ENCODE results near the gene RCAN1.

Gene RCAN1

DNA sequence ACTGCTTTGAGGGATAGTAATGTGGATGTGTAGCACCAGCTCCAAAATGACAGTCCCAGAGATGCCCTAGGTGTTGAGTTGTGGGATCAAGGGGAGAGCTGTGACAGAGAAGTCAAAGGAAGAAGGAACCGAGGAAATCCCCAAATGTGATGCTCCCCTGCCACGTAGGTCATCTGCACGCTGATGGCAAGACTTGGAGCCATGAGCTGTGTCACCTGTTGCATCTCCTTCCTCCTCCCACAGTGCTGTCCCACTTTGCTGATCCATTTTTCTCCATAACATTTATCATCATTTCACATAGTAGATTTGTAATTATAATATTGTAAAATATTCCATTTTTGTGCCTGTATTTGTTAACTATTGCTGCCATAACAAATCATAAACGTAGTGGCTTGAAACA is 17.6 kb upstream of the RCAN1 start:
- H3K4me3 ChIP-seq (ENCODE audit: low read depth, low read length): no peak overlapping the region
- DNase-seq: no peak
- H3K27me3 ChIP-seq (ENCODE audit: insufficient read depth, low read depth, severe bottlenecking): peaks cover 44% of the 10 kb centered on the region
- TF ChIP-seq, protein P1, sequence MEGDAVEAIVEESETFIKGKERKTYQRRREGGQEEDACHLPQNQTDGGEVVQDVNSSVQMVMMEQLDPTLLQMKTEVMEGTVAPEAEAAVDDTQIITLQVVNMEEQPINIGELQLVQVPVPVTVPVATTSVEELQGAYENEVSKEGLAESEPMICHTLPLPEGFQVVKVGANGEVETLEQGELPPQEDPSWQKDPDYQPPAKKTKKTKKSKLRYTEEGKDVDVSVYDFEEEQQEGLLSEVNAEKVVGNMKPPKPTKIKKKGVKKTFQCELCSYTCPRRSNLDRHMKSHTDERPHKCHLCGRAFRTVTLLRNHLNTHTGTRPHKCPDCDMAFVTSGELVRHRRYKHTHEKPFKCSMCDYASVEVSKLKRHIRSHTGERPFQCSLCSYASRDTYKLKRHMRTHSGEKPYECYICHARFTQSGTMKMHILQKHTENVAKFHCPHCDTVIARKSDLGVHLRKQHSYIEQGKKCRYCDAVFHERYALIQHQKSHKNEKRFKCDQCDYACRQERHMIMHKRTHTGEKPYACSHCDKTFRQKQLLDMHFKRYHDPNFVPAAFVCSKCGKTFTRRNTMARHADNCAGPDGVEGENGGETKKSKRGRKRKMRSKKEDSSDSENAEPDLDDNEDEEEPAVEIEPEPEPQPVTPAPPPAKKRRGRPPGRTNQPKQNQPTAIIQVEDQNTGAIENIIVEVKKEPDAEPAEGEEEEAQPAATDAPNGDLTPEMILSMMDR (IDR thresholded peaks at IDR 0.05; ENCODE audit: low read depth, low read length): no peak
- peaks cover 4% of the 10 kb centered on the region for H3K9me3 ChIP-seq (ENCODE audit: severe bottlenecking)
- H3K27ac ChIP-seq: no peak overlapping the region
- no peaks in the 10 kb centered on the region for H3K36me3 ChIP-seq

DNA sequence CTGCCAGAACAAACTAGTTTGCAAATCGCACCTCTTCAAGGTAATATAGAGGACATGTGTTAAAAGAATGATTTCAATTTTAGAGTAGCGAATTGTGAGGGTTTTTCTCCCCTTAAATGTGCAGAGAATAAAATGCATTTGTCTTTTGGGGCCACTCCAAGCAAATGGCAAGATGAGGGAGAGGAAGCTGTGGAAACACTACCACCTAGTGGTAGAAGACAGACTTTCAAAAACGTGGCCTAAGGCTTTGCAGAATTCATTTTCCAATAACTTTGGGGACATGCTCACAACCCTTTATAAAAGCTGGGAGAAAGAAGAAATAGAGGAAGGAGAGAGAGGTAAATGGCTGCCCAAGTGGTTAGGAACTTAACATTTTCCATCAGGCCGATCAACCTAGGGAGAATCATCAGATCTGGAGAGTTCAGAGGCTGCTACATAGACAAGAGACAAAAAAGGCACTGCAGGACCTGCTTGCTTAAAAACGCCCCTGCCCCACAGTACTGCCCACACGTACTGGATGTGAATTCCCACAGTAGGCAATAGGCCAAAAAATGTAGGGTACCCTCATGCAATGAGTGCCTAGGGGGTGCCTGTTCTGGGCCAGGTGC is 15.7 kb upstream of the RCAN1 start:
- H3K9me3 ChIP-seq (ENCODE audit: severe bottlenecking): peaks cover 2% of the 10 kb centered on the region
- peaks cover 26% of the 10 kb centered on the region for H3K27me3 ChIP-seq (ENCODE audit: insufficient read depth, low read depth, severe bottlenecking)
- H3K27ac ChIP-seq: no peak overlapping the region
- H3K36me3 ChIP-seq: no peaks in the 10 kb centered on the region
- TF ChIP-seq, protein P1 (IDR thresholded peaks at IDR 0.05; ENCODE audit: low read depth, low read length): peak; percentile 78
- peak; percentile 35 for DNase-seq
- no peak overlapping the region for H3K4me3 ChIP-seq (ENCODE audit: low read depth, low read length)

DNA sequence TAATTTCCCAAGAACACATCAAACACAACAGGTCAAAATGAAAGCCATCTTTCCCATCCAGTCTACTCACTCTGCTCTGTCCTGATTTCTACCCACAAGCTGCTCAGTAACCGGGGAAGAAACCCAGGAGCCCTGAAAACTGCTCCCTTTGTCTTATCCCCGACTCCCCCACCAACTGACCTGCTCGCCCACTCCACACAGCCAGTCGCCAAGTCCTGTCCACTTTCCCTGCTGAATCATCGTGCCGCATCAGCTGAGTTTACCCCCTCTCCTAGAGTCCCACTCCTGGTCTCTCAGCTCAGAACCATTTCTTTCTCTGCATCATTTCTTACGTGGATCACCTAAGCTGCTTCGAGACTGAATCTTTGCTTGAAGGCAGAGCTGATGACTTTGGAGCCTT is 11.2 kb upstream of the RCAN1 start:
- no peak for DNase-seq
- H3K9me3 ChIP-seq (ENCODE audit: severe bottlenecking): peaks cover 2% of the 10 kb centered on the region
- TF ChIP-seq, protein P1 (IDR thresholded peaks at IDR 0.05; ENCODE audit: low read depth, low read length): no peak
- no peak overlapping the region for H3K4me3 ChIP-seq (ENCODE audit: low read depth, low read length)
- no peaks in the 10 kb centered on the region for H3K27me3 ChIP-seq (ENCODE audit: insufficient read depth, low read depth, severe bottlenecking)
- no peaks in the 10 kb centered on the region for H3K36me3 ChIP-seq
- H3K27ac ChIP-seq: no peak overlapping the region

DNA sequence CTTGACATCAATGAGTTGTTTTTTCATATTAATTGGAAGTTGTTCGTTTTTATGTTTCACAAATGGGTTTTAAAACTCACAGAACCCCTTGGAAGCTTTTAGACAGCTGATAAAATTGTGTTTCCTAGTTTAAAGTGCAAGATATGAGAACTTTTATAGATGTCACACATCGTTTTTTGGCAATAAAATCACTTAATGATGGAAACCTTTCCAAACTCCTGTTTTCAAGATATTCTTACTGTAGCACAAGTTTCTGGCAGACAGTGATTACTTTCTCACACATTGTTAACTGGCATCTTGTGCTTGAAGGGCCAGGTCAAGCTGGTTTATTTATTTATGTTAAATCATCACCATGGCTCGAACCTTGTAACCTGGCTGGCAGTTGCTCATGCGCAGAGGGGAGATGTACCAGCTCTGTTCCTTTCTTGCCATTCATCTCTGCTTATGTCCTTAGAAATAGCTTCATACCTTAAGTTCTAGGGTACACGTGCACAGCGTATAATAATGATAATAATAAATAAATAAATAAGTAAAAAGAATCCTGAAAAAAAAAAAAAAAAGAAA is 10.2 kb upstream of the RCAN1 start:
- Histone ChIP-seq H3K9me3 (ENCODE audit: severe bottlenecking) (peaks cover 2% of the 10 kb centered on the region), H3K27ac (no peak overlapping the region), H3K4me3 (ENCODE audit: low read depth, low read length) (no peak overlapping the region), H3K27me3 (ENCODE audit: insufficient read depth, low read depth, severe bottlenecking) (no peaks in the 10 kb centered on the region), H3K36me3 (no peaks in the 10 kb centered on the region)
- TF ChIP-seq, protein P1 (IDR thresholded peaks at IDR 0.05; ENCODE audit: low read depth, low read length): no peak
- no peak for DNase-seq

DNA sequence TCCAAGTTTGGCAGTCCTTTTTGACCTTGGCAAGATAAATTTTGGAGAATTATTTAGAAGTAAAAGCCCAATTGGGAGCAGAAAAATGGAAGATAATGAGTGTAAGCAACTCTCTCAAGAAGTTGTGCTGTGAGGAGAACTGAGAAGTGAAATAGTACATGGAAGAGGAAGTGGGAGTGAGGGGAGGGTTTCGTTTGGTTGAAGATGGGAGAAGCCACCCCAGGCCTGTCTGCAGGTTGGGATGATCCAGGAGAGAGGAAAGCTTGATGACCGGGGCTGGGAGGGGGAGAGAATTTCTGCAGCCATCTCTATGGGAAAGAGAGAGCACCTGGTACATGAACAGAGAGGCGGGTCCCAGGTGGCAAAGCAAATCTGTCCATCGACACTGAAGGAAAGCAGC is 8.6 kb upstream of the RCAN1 start:
- Histone ChIP-seq H3K4me3 (ENCODE audit: low read depth, low read length) (no peak overlapping the region), H3K27ac (no peak overlapping the region), H3K36me3 (no peaks in the 10 kb centered on the region), H3K9me3 (ENCODE audit: severe bottlenecking) (no peaks in the 10 kb centered on the region), H3K27me3 (ENCODE audit: insufficient read depth, low read depth, severe bottlenecking) (no peaks in the 10 kb centered on the region)
- TF ChIP-seq, protein P1 (IDR thresholded peaks at IDR 0.05; ENCODE audit: low read depth, low read length): no peak
- no peak for DNase-seq
